ENCODE measurements around the gene ENTPD3.

- TF ChIP-seq CTCF (IDR thresholded peaks at IDR 0.05; ENCODE audit: insufficient read depth, low read length, poor library complexity, severe bottlenecking), result no peak
- no peak for TF ChIP-seq EZH2phosphoT487 (conservative IDR thresholded peaks at IDR 0.05; ENCODE audit: low read length)
Observed at GRCh38 chr3:40414270-40414669, 27.3 kb downstream of the ENTPD3 start.
